ENCODE data around the gene ARHGEF28.

The ARHGEF28 gene

DNA sequence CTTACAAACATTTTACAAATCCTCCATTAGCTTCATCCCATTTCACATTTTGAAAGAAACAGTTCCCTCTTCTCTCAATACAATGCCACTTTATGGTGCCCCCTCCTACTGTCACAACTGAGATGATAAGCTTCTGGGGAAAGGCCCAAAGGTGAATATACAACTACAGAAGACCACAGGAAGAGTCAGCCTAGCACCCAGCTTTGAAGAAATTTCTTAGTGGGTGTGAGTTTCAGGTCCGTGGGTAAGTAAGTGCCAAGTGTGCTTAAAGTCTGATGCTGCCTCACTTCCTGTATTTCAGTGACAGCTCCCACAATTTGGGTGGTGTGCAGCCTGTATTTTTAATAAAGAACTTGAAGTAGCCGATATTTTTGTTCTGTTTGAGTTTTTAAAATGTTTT is 68.1 kb downstream of the ARHGEF28 start:
- DNase-seq (ENCODE audit: low read depth): no peak

DNA sequence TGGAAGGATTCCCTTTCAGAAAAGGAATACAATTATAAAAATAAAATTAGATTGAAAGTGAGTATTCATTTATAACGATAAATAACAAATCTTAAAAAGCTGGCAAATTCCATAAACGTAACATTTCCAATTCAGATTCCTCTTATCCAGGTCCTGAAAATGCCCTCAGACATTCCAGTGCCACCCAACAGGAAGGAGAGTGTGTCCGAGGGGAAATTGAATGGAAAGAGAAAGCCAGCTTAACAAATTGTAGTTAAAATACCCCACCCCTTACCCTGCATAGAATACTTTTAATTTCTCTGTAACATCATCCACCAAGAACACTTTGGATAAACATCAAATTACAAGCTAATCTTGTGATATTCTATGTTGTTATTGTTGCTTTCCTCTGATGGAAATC is 72.0 kb downstream of the ARHGEF28 start:
- no peak for DNase-seq (ENCODE audit: low read depth)

DNA sequence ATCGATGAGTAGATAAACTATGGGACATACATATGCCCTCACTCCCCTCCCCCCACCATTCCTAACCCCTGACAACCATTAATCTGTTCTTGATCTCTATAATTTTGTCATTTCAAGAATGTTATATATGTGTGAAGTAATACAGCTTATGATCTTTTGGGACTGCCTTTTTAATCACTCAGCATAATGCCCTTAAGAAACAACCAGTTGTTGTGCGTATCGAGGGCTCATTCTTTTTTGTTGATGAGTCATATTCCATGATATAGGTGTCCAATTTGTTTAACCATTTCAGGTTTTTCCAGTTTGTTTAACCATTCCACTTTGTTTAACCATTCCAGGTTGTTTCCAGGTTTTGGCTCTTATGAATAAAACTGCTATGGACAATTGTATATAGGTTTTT is 75.6 kb downstream of the ARHGEF28 start:
- DNase-seq (ENCODE audit: low read depth): no peak

DNA sequence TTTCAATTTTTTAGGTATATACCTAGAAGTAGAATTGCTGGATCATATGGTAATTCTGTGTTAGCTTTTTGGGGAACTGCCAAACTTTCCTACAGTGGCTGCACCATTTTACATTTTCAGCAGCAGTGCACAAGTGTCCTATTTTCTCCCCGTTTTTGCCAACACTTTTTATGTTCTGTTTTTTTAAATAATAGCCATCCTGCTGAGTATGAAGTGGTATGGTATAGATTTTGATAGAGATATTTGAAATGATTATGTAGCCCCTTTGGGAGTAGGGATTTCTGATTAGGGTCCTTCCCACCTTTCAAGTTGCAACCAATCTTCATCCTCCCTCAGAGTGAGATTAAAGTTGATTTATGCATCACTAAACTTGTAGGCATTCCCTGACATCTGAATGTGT is 76.5 kb downstream of the ARHGEF28 start:
- no peak for DNase-seq (ENCODE audit: low read depth)

DNA sequence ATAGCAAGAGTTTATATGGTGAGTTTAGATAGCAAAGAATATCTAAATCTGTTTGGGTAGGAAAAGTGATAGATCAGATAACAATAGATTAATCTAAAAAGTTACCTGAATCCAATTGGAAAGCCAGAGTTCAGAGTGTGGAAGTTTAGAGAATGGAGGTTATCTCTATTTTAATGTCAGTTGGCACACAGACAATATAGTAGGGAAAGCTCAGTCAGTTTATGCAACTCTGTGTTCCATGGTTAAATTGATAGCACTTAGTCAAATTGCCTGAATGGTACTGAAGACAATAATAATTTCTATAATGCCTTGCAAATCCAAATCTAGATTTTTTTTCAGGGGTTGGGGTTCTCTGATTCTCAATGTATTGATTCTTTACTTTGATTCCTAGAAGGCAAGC is 77.0 kb downstream of the ARHGEF28 start:
- no peak for DNase-seq (ENCODE audit: low read depth)

DNA sequence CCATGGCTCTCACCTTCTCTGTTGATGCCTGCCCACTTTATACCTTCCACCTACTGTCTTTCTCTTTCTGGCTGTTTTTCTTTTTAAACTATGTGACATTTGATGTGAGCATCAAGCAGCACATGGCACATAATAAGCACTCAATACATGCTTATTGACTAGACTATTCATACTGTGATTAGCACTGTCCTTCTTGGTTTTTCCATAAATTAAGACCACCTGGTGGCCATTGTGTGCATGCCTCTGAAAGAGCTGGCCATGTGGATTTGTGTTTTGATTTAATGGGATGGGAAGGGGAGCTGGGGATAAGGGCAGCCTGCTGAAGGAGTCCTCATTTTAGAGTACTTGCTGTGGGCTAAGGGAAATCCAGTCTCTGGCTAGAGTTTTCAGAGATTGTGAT is 79.4 kb downstream of the ARHGEF28 start:
- no peak for DNase-seq (ENCODE audit: low read depth)

DNA sequence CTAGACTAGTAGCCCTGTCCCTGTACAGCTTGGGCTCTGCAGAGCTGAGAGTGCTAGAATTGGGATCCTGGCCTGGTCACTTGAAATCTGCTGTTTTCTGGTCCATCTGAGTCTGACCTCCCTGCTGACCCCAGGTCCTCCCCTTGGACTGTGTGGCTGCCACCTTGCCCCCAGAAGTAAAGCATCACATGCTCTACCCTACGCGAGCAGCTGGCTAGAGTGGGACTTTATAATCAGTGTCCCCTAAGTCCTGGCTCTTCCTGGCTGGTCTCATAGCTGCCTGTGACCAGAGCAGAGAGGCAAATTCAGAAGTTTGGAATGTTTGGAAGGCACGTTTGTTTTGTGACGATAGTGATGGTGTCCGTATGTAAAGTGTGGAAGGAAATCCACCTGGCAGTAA is 81.0 kb downstream of the ARHGEF28 start:
- no peak for DNase-seq (ENCODE audit: low read depth)

DNA sequence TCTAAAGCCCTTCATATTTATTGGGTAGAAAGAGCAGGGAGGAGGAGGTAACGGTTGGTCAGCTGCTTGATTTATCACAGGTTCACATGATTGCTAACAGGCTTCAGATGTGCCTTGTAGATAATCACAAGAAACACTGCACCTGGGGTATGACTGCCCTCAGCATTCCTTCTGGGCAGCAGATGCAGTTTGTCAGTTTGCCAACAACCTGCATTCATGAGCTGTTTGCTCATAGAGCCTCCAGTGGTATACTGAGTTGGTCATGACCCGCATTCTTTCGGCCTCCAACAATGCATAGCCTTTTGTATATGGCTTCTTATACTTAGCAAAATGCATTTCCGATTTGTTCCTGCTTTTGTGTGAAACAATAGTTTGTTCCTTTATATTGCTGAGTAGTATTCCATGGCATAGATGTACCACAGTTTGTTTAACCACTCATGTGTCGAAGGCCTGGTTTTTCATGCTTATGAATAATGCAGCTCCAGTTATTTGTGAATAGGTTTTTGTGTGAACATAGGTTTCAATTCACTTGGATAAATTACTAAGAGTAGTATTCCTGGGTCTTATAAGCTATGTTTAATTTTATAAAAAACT is 83.6 kb downstream of the ARHGEF28 start:
- DNase-seq (ENCODE audit: low read depth): peak; percentile 43

DNA sequence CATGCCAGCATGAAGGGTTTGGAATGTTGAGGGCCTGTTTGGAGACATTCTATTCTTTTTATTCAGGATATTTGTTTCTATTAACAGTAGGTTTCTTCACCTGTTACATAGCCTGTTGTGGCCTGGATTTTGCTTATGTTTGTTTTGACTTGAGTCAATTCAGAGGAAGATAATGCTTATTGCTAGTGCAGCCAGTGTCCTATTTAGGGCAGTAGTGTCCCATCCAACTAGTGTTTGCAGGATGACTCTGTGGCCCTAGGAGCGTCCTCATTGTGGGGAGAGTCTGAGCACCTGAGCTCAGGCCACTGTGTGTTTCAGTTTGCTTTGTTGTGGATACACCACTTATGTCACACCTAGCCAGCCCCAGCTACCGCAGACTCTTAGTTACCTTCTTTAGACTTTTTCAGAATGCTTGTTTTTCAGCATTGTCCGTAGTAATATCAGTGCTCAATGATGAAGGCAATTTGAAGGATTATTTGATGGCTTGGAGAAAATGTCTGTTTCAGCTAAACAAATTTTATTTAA is 90.3 kb downstream of the ARHGEF28 start:
- no peak for DNase-seq (ENCODE audit: low read depth)

DNA sequence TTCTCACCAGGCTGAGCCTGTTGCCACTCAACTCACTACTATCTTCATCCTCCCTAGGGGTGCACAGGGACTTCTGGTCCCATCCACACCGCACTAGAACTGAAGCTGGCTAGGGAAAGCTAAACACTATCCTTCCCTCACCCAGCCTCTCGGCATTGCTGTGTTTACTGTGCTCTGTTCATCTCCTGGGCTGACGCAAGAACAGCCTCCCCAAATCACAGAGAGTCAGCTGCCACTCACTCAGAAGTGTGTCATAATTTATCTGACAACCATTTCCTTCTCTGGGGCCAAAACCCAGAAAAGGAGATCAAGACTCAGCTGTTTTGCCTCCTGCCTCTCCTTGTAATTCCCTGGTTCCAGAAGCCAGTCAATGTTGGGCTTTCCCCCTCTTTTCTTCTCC is 92.8 kb downstream of the ARHGEF28 start:
- DNase-seq (ENCODE audit: low read depth): no peak

DNA sequence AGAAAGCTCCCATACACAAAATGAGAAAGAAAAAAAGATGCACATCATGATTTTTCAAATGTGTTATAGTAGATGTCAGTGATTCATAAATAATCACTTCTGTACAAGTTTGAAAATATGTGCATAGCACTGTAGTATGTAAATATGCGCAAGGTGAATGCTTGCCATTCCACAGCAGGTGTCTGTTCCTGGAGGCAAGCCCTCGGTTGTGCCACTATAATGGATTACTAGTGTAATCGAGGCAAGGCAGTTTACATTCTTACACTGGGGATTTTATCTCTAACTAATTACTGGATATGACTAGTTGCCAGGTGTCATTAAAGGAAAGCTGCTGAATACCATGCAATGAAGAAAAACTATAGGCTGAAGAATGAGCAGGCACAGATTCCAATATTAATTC is 93.6 kb downstream of the ARHGEF28 start:
- DNase-seq (ENCODE audit: low read depth): no peak

DNA sequence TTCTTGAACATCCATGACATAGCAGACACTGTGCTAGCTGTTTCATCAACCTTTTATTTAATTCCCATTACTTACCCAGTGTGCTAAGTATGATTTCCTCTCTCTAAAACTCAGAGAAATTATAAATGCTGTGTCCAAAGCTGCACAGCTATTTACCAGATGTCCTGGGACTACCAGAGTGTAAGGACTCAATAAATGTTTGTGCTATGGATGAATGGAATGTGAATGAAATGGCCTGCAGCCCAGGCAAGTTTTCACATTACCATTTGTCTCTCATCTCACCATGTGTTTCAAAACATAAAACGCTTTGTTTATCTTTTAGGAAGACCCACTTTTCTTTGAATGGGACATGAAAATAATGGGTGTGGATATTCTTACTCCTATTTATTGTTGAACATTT is 96.2 kb downstream of the ARHGEF28 start:
- DNase-seq (ENCODE audit: low read depth): no peak

DNA sequence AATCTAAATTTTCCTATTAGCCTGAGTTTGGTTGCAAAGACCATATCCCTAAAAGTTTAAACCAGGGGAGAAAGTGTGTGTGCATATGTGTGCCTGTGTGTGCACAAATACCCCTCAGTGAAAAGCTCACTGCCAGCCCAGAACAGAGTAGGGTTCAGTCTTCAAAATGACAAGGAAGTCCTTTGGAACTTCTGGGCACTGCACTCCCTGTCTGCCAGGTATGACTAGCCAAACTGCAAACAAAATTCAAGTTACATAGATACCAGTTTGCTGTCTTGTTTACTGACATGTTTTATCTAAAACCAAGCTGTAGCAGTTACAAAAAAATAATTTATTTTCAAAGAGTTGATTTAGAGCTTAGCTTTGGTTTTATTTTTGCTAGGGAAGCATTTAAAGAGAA is 100.1 kb downstream of the ARHGEF28 start:
- DNase-seq (ENCODE audit: low read depth): no peak

DNA sequence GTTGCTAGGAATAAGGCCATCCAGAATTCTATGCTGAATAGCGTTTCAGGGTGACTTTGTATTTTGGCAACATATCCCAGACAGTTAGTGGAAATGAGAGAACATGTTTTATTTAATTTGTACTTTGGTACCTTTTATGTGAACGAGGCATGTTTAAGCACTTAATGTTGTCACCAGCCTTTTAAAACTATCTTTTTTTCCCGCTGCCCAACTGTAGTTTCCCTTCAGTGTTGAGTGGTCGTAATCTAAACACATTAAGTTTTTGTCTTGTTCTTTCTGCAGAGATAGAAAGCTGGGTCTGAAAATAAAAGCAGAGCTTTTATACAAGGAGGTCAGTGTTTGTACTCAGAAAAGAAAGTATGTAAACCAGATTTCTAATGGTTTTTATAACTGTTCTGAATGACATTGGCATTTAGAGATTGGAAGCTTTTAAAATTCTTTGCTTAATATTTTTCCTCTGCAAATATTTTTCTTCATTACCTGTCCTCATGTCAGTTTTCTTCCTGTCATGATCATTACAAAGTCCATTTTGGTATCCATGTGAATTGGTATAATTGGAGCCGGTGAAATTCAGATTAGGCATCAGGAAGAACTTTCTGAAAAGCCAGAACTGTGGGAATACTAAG is 100.7 kb downstream of the ARHGEF28 start:
- DNase-seq (ENCODE audit: low read depth): no peak

DNA sequence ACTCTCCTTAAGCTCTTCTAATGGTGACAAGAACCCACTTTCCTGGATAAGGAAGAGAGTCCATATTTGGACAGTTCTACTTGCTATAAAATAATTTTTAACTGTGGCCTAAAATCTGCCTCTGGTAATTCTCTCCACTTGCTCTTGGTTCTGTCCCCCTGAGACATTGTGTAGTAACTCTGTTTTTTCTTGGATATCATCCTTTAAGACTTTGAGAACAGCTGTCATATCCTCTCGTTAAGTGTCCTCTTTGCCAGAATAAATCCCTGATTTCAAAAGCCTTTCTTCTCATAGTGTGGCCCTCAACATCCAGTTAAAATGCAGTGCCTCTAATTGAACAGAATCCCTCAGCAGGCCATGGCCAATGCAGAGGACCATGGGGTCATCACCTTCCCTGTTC is 101.5 kb downstream of the ARHGEF28 start:
- no peak for DNase-seq (ENCODE audit: low read depth)

DNA sequence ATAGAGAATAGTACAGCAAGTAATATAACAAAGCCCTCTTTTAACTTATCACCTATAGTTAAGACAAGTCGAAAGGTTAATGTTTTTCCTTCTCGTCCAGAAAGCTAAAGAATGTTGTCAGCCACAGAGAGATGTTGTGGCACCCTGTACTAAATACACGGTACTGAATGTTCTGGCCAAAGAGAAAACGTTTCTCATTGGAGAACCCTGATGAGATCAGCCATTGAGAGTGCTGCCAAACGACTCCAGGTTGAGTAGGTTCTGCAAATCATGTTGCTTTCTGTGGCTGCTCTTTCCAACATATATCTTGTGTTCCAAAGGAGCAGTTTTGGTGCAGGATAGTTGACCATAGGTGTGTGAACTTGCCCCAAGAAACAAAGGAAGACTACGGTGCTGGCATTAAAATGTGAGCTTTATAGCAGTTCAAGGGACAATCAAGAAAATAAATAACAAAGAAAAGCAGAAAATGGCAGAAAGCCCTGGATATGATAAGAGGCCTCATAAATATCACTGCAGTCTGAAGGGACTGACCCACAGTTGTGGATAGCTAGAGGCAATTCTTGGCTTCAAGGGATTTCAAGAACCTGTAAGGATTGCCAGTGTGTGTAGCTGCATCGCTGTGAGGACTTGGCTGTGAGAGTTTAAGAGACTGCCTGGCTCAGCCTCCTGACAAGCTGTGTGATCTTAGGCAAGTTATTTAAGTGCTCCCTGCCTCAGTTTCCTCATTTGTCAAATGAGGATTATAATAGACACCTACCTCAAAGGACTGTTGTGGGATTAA is 102.7 kb downstream of the ARHGEF28 start:
- DNase-seq (ENCODE audit: low read depth): peak; percentile 59

DNA sequence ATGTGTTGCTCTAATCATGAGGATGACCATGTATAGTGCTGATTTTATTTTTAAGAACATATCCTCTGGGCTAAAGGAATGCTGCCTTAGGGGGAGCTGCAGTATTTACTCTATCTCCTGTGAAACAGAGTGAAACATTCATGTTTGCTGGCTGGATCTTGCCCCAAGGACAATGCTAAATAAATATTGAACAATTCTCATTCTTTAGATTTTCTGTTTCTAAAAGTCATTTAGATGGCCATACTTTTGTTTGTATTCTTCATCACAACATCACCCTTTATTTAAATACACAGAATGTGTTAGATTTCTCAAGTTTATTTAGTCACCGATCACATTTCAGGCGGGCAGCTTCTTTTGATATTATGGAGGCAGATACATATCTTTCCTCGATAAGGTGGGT is 103.3 kb downstream of the ARHGEF28 start:
- no peak for DNase-seq (ENCODE audit: low read depth)

DNA sequence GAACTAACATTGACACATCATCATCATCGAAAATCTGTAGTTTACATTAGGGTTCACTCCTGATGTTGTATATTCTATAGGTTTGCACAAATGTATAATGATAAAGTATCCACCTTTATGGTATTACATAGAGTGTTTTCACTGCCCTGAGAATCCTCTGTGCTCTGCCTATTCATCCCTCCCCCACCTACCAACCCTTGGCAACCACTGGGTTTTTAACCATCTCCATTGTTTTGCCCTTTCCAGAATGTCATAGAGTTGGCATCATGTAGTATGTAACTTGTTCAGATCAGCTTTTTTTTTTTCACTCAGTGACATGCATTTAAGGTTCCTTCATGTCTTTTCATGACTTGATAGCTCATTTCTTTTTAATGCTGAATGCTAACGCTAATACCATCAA is 106.0 kb downstream of the ARHGEF28 start:
- DNase-seq (ENCODE audit: low read depth): no peak

DNA sequence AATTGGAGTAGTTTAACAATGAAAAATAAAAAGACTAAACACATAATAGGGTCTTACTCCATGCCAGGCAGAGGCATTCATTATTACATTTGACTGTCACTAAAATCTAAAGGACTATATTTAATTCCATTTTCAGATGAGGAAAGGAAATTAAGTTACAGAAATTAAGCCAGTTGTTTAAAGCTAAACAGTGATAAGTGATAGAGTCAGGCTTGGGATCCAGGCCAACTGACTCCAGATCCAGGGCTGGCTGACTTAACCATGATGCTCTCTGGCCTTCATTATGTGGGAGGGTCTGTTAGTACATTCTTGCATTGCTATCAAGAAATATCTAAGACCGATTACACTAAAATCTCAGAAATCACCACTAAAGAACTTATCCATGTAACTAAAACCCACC is 107.2 kb downstream of the ARHGEF28 start:
- DNase-seq (ENCODE audit: low read depth): peak; percentile 79

DNA sequence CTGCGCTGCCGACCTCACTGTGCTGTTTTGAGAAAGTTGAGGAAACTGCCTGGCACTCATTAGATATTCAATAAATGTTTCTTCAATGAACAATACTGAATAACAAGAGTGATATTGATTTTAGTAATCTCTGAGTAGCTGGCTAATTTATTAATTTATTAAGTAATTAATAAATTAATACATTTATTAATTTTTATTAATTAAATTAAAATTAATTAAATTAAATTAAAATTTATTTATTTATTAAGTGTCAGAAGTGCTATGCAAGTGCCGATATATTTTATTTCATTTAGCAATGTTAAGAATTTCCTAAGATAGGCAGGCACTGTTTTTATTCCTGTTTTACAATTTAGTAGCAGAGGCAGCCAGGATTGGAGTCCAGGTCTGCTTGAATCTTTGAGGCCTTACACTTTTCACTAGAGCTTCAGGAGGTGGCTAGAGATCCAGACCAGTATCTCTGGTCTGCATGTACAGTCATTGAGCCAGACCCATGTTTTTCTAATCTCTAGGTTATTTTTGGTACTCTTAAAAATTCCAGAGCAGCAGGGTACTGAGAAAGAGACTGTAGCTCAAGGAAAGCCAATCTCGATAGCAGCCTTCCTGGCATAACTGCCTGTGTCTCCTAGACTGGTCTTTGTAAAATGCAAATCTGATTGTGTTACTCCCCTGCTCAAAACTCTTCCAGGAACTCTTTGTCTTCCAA is 109.2 kb downstream of the ARHGEF28 start:
- DNase-seq (ENCODE audit: low read depth): peak; percentile 18

DNA sequence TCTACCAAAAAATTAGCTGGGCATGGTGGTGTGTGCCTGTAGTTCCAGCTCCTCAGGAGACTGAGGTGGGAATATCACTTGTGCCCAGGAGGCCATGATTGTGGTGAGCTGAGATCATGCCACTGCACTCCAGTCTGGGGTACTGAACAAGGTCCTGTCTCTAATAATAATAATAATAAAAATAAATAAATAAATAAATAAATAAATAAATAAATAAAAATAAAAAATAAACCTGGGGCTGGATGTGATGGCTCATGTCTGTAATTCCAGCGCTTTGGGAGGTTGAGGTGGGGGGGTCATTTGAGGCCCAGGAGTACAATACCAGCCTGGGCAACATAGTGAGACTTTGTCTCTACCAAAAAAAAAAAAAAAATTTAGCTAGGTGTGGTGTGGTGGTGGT is 113.7 kb downstream of the ARHGEF28 start:
- no peak for DNase-seq (ENCODE audit: low read depth)

DNA sequence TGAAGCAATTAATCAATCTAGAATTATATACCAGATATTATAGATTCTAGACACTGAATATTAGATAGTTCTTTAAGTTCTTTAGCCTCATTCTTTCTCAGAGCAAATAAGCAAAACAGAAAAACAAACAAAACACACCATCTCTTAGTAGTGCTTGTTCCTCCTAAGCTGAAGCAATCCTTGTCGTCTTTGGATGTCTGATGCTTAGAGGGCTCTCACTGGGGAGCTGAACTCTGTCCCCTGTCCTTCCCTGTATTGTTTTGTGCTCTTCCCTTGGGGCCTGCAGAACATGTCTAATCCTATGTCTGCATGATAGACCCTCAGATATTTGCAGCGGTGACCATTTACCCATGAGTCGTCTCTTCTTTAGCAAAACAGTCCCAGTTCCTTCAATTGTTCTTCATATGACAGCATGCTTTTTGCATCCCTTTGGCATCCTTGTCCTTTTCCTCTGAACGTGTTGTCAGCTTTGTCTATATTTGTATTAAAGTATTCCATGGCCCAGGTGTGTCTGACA is 114.3 kb downstream of the ARHGEF28 start:
- no peak for DNase-seq (ENCODE audit: low read depth)

DNA sequence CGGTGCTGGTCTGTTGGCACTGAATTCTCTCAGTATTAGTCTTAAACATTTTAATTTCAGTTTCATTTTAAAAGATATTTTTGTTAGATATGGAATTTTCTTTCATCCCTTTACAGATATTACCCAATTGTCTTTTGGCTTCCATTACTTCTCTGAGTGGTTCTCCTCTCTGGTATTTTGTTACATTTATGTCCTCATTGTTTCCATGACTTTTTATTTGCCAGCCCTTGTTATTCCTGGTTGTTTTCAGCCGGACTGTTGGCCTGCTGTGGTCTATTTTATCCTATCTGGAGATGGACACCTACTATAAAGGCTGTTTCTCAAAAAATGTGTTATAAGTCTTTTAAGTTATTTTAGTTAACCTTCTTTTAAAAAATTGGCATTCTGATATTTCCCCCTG is 117.2 kb downstream of the ARHGEF28 start:
- no peak for DNase-seq (ENCODE audit: low read depth)

Measured in amniotic epithelial cell (primary cell).